ENCODE measurements around the gene CCDC88B. TPM values are rescaled to one million over a fixed set of nuclear protein-coding genes. Genes with fewer than 3 reads are reported as not detected.

Gene CCDC88B
- total and polyA plus RNA-seq, 9 of the 15 experiments (the other 6 are each of a cell fraction or from before 2014, with no cell fraction given) = 0.13 to 18.1 (median 7.9) TPM

DNA sequence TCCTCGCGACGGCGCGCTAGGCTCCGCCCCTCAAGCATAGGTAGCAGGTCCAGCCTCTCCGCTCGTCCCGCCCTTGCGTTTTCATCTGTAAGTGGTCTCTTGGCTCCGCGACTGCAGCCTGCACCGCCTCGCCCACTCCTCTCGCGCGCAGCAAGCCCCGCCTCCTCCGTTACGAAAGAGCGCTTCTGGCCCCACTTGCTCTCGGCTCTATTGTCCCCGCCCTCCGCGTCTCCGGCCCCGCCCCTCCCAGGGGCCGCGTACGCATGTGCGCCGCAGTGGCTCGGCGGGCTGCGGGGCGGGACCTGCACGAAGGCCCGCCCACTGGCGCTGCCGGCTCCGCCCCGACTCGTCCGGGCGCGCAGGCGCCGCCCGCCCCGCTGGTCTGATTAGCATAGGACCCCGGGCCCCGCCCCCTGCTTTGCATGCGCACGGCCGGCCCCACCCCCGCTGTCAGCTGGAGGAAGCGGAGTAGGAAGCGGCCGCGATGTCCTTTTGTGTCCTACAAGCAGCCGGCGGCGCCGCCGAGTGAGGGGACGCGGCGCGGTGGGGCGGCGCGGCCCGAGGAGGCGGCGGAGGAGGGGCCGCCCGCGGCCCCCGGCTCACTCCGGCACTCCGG, 34.8 kb upstream of the CCDC88B start, which contains the start of gene ESRRA (continued):
- no peak for TF ChIP-seq CSDE1 (IDR thresholded peaks at IDR 0.05)
- peak in 1 of 3 experiments; percentile 42 for TF ChIP-seq YY1 (IDR thresholded peaks at IDR 0.05; ENCODE audit: borderline replicate concordance in 1 of 3, control insufficient read depth in 1 of 3, extremely low read depth in 1 of 3, insufficient read depth in 3 of 3, insufficient read length in 1 of 3, insufficient replicate concordance in 2 of 3, low read depth in 1 of 3, low read length in 2 of 3)
- TF ChIP-seq TOE1 (IDR thresholded peaks at IDR 0.05; ENCODE audit: borderline replicate concordance) = no peak
- no peak for TF ChIP-seq TOE1 (CRISPR knock-in tag; IDR thresholded peaks at IDR 0.05; ENCODE audit: borderline replicate concordance, low read depth)
- TF ChIP-seq RBM25 (IDR thresholded peaks at IDR 0.05; ENCODE audit: low read depth, low read length, severe bottlenecking) = no peak
- TF ChIP-seq, protein P1, sequence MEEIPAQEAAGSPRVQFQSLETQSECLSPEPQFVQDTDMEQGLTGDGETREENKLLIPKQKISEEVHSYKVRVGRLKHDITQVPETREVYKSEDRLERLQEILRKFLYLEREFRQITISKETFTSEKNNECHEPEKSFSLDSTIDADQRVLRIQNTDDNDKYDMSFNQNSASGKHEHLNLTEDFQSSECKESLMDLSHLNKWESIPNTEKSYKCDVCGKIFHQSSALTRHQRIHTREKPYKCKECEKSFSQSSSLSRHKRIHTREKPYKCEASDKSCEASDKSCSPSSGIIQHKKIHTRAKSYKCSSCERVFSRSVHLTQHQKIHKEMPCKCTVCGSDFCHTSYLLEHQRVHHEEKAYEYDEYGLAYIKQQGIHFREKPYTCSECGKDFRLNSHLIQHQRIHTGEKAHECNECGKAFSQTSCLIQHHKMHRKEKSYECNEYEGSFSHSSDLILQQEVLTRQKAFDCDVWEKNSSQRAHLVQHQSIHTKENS (CRISPR knock-in tag; IDR thresholded peaks at IDR 0.05) = no peak
- TF ChIP-seq TBP (optimal IDR thresholded peaks at IDR 0.05; ENCODE audit: low read depth, low read length) = peak; percentile 41
- TF ChIP-seq SIRT6 (IDR thresholded peaks at IDR 0.05; ENCODE audit: low read depth, low read length) = no peak
- TF ChIP-seq ZNF124 (CRISPR knock-in tag; IDR thresholded peaks at IDR 0.05) = no peak
- TF ChIP-seq MEF2D (tag; conservative IDR thresholded peaks at IDR 0.05; ENCODE audit: low read depth) = no peak
- TF ChIP-seq ZNF253 (CRISPR knock-in tag; conservative IDR thresholded peaks at IDR 0.05) = no peak
- TF ChIP-seq, protein P2, sequence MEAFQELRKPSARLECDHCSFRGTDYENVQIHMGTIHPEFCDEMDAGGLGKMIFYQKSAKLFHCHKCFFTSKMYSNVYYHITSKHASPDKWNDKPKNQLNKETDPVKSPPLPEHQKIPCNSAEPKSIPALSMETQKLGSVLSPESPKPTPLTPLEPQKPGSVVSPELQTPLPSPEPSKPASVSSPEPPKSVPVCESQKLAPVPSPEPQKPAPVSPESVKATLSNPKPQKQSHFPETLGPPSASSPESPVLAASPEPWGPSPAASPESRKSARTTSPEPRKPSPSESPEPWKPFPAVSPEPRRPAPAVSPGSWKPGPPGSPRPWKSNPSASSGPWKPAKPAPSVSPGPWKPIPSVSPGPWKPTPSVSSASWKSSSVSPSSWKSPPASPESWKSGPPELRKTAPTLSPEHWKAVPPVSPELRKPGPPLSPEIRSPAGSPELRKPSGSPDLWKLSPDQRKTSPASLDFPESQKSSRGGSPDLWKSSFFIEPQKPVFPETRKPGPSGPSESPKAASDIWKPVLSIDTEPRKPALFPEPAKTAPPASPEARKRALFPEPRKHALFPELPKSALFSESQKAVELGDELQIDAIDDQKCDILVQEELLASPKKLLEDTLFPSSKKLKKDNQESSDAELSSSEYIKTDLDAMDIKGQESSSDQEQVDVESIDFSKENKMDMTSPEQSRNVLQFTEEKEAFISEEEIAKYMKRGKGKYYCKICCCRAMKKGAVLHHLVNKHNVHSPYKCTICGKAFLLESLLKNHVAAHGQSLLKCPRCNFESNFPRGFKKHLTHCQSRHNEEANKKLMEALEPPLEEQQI (IDR thresholded peaks at IDR 0.05) = no peak
- no peak for TF ChIP-seq ZNF764 (CRISPR knock-in tag; IDR thresholded peaks at IDR 0.05; ENCODE audit: low read depth)
- no peak for TF ChIP-seq XRCC5 (IDR thresholded peaks at IDR 0.05; ENCODE audit: low read depth, low read length)
- no peak for TF ChIP-seq NFXL1 (CRISPR knock-in tag; IDR thresholded peaks at IDR 0.05)
- peak; percentile 60 for TF ChIP-seq SAP30 (IDR thresholded peaks at IDR 0.05; ENCODE audit: borderline replicate concordance, insufficient read depth, low read depth, low read length, poor library complexity, severe bottlenecking)
- TF ChIP-seq, protein P3, sequence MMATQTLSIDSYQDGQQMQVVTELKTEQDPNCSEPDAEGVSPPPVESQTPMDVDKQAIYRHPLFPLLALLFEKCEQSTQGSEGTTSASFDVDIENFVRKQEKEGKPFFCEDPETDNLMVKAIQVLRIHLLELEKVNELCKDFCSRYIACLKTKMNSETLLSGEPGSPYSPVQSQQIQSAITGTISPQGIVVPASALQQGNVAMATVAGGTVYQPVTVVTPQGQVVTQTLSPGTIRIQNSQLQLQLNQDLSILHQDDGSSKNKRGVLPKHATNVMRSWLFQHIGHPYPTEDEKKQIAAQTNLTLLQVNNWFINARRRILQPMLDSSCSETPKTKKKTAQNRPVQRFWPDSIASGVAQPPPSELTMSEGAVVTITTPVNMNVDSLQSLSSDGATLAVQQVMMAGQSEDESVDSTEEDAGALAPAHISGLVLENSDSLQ (IDR thresholded peaks at IDR 0.05) = no peak
- TF ChIP-seq FOXK1 (CRISPR knock-in tag; IDR thresholded peaks at IDR 0.05; ENCODE audit: borderline replicate concordance) = no peak
- peak in 1 of 2 experiments; percentile 84; a peak in 1 of 4 replicates for TF ChIP-seq SIN3A (IDR thresholded peaks at IDR 0.05; ENCODE audit: borderline replicate concordance in 2 of 2, control insufficient read depth in 1 of 2, low read depth in 2 of 2, low read length in 2 of 2)
- TF ChIP-seq RB1 (IDR thresholded peaks at IDR 0.05; ENCODE audit: low read depth) = peak; percentile 15; the same call in 1 of the 2 replicates
- TF ChIP-seq SIX5 (IDR thresholded peaks at IDR 0.05; ENCODE audit: borderline replicate concordance in 1 of 2, insufficient read depth in 1 of 2, low read depth in 1 of 2, low read length in 2 of 2) = no peak
- TF ChIP-seq ZNF696 (CRISPR knock-in tag; conservative IDR thresholded peaks at IDR 0.05) = no peak
- no peak for TF ChIP-seq THRAP3 (IDR thresholded peaks at IDR 0.05; ENCODE audit: borderline replicate concordance)
- TF ChIP-seq ZBED1 (IDR thresholded peaks at IDR 0.05) = no peak
